ENCODE measurements around the gene PBX4.

PBX4 gene

GRCh38 chr19:19559931-19560330 lies 58.6 kb downstream of the PBX4 start:
- Histone ChIP-seq H3K9me3 (ENCODE audit: insufficient read depth, low read length) (no peaks in the 10 kb centered on the region), H3K27me3 (ENCODE audit: insufficient read depth, insufficient read length) (no peaks in the 10 kb centered on the region), H3K4me3 (ENCODE audit: insufficient read length, low read depth) (no peak overlapping the region), H3K36me3 (ENCODE audit: insufficient read depth, insufficient read length, low read length) (peaks cover 45% of the 10 kb centered on the region), H3K9ac (ENCODE audit: insufficient read length, low read depth) (no peak overlapping the region), H3K4me1 (ENCODE audit: insufficient read depth, insufficient read length) (peaks cover 6% of the 10 kb centered on the region)
- no peak for DNase-seq (ENCODE audit: low read depth, low spot score)
- TF ChIP-seq ZNF274 (IDR thresholded peaks at IDR 0.05; ENCODE audit: low read depth, low read length) (no peak), YY1 (IDR thresholded peaks at IDR 0.05; ENCODE audit: insufficient read depth, insufficient read length) (no peak), SUZ12 (IDR thresholded peaks at IDR 0.05; ENCODE audit: extremely low read depth, insufficient read depth, insufficient read length) (no peak)

- Histone ChIP-seq H3K9ac (ENCODE audit: insufficient read length, low read depth) (no peak overlapping the region), H3K9me3 (ENCODE audit: insufficient read depth, low read length) (no peaks in the 10 kb centered on the region), H3K27me3 (ENCODE audit: insufficient read depth, insufficient read length) (no peaks in the 10 kb centered on the region), H3K4me3 (ENCODE audit: insufficient read length, low read depth) (no peak overlapping the region), H3K4me1 (ENCODE audit: insufficient read depth, insufficient read length) (peaks cover 8% of the 10 kb centered on the region), H3K36me3 (ENCODE audit: insufficient read depth, insufficient read length, low read length) (peaks cover 40% of the 10 kb centered on the region)
- TF ChIP-seq YY1 (IDR thresholded peaks at IDR 0.05; ENCODE audit: insufficient read depth, insufficient read length) (no peak), ZNF274 (IDR thresholded peaks at IDR 0.05; ENCODE audit: low read depth, low read length) (no peak)
- no peak for DNase-seq (ENCODE audit: low read depth, low spot score)
Observed at GRCh38 chr19:19558636-19559035, 59.9 kb downstream of the PBX4 start.

DNA sequence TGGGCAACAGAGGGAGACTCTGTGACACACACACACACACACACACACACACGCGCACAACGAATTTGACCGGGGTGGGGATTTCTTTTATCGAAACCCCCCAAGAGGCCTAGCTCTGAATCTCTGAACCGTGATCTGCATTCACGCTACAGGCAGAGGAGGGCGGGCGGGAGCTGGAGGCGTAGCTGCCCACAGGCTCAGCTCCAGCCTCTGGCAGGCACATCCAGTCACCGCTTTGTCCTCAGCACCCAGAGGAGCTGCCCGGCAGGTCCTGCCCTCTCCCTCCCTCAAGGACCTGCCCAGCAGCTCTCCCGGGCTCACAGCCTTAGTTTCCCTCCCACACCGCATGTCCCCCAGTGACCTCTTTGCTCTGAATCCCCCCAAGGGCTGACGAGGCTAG lies 60.4 kb downstream of the PBX4 start:
- H3K4me3 ChIP-seq (ENCODE audit: insufficient read length, low read depth): no peak overlapping the region
- no peak overlapping the region for H3K9ac ChIP-seq (ENCODE audit: insufficient read length, low read depth)
- no peaks in the 10 kb centered on the region for H3K9me3 ChIP-seq (ENCODE audit: insufficient read depth, low read length)
- TF ChIP-seq ZNF274 (IDR thresholded peaks at IDR 0.05; ENCODE audit: low read depth, low read length) (no peak), SUZ12 (IDR thresholded peaks at IDR 0.05; ENCODE audit: extremely low read depth, insufficient read depth, insufficient read length) (no peak), YY1 (IDR thresholded peaks at IDR 0.05; ENCODE audit: insufficient read depth, insufficient read length) (no peak)
- peaks cover 5% of the 10 kb centered on the region for H3K4me1 ChIP-seq (ENCODE audit: insufficient read depth, insufficient read length)
- no peaks in the 10 kb centered on the region for H3K27me3 ChIP-seq (ENCODE audit: insufficient read depth, insufficient read length)
- H3K36me3 ChIP-seq (ENCODE audit: insufficient read depth, insufficient read length, low read length): peaks cover 35% of the 10 kb centered on the region
- no peak for DNase-seq (ENCODE audit: low read depth, low spot score)

DNA sequence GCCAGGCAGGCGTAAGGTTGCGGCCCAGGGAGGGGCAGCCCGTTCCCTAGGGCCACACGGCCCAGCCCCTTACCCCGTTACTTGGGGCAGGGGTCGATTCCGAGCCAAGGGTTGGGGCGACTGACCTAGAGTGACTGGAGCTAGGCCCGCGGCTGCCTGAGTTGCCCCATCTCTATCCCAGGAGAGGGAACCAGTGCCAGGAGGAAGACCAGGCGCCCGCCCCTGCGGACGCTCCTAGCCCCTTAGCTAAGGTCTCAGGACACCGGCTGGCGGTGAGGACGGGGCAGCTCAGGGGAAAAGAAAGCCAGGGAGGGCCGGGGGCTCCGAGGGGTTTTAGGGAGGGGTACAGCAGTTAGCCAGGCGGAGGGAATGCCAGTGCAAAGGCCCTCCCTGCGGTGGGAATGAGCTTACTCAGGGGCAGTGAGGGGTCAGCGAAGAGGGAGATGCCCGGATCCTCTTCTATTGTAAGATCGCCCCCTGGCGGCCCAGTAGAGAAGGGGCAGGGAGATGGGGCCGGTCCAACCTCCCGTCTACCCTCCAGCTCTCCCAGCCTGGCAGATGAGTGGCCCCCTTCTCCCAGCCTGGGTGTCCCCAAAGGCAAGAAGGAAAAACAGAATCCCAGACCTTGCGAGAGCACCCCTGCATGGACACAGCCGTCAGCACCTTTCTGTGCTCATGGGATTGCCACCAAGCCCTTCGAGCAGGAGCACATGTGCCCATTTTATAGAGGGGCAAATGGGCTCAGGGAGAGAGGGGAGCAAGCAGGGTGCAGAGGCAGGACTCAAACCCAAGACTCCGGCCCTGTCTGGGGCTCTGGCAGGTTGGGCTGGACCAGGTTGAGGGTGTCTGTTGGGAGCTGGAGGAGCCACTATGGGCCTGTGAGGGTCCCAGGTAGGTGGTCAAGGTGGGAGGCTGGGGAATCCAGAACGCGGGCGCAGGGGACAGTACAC lies 64.1 kb downstream of the PBX4 start:
- no peak for DNase-seq (ENCODE audit: low read depth, low spot score)
- Histone ChIP-seq H3K27me3 (ENCODE audit: insufficient read depth, insufficient read length) (no peaks in the 10 kb centered on the region), H3K9me3 (ENCODE audit: insufficient read depth, low read length) (no peaks in the 10 kb centered on the region)

GRCh38 chr19:19553670-19554069 lies 64.8 kb downstream of the PBX4 start:
- no peak overlapping the region for H3K4me3 ChIP-seq (ENCODE audit: insufficient read length, low read depth)
- no peaks in the 10 kb centered on the region for H3K27me3 ChIP-seq (ENCODE audit: insufficient read depth, insufficient read length)
- H3K36me3 ChIP-seq (ENCODE audit: insufficient read depth, insufficient read length, low read length): peaks cover 1% of the 10 kb centered on the region
- TF ChIP-seq ZNF274 (IDR thresholded peaks at IDR 0.05; ENCODE audit: low read depth, low read length) (no peak), YY1 (IDR thresholded peaks at IDR 0.05; ENCODE audit: insufficient read depth, insufficient read length) (no peak), SUZ12 (IDR thresholded peaks at IDR 0.05; ENCODE audit: extremely low read depth, insufficient read depth, insufficient read length) (no peak)
- peaks cover 22% of the 10 kb centered on the region for H3K4me1 ChIP-seq (ENCODE audit: insufficient read depth, insufficient read length)
- no peak for DNase-seq (ENCODE audit: low read depth, low spot score)
- H3K9ac ChIP-seq (ENCODE audit: insufficient read length, low read depth): no peak overlapping the region
- H3K9me3 ChIP-seq (ENCODE audit: insufficient read depth, low read length): no peaks in the 10 kb centered on the region

More for the DNA sequence above, 64.1 kb downstream of the PBX4 start:
- H3K4me3 ChIP-seq (ENCODE audit: insufficient read length, low read depth): no peak overlapping the region
- peaks cover 5% of the 10 kb centered on the region for H3K36me3 ChIP-seq (ENCODE audit: insufficient read depth, insufficient read length, low read length)
- TF ChIP-seq SUZ12 (IDR thresholded peaks at IDR 0.05; ENCODE audit: extremely low read depth, insufficient read depth, insufficient read length) (no peak), YY1 (IDR thresholded peaks at IDR 0.05; ENCODE audit: insufficient read depth, insufficient read length) (no peak), ZNF274 (IDR thresholded peaks at IDR 0.05; ENCODE audit: low read depth, low read length) (no peak)
- no peak overlapping the region for H3K9ac ChIP-seq (ENCODE audit: insufficient read length, low read depth)
- peaks cover 22% of the 10 kb centered on the region for H3K4me1 ChIP-seq (ENCODE audit: insufficient read depth, insufficient read length)

GRCh38 chr19:19552798-19553197 lies 65.7 kb downstream of the PBX4 start:
- DNase-seq (ENCODE audit: low read depth, low spot score): no peak

GRCh38 chr19:19551853-19552192 lies 66.7 kb downstream of the PBX4 start:
- H3K27me3 ChIP-seq (ENCODE audit: insufficient read depth, insufficient read length): no peaks in the 10 kb centered on the region
- DNase-seq (ENCODE audit: low read depth, low spot score): no peak

More at GRCh38 chr19:19552798-19553197, 65.7 kb downstream of the PBX4 start:
- Histone ChIP-seq H3K36me3 (ENCODE audit: insufficient read depth, insufficient read length, low read length) (no peaks in the 10 kb centered on the region), H3K9me3 (ENCODE audit: insufficient read depth, low read length) (no peaks in the 10 kb centered on the region), H3K4me3 (ENCODE audit: insufficient read length, low read depth) (no peak overlapping the region), H3K27me3 (ENCODE audit: insufficient read depth, insufficient read length) (no peaks in the 10 kb centered on the region), H3K4me1 (ENCODE audit: insufficient read depth, insufficient read length) (peaks cover 26% of the 10 kb centered on the region), H3K9ac (ENCODE audit: insufficient read length, low read depth) (no peak overlapping the region)
- TF ChIP-seq YY1 (IDR thresholded peaks at IDR 0.05; ENCODE audit: insufficient read depth, insufficient read length): no peak

More at GRCh38 chr19:19551853-19552192, 66.7 kb downstream of the PBX4 start:
- TF ChIP-seq YY1 (IDR thresholded peaks at IDR 0.05; ENCODE audit: insufficient read depth, insufficient read length) (no peak), SUZ12 (IDR thresholded peaks at IDR 0.05; ENCODE audit: extremely low read depth, insufficient read depth, insufficient read length) (no peak), ZNF274 (IDR thresholded peaks at IDR 0.05; ENCODE audit: low read depth, low read length) (no peak)
- Histone ChIP-seq H3K4me1 (ENCODE audit: insufficient read depth, insufficient read length) (peaks cover 33% of the 10 kb centered on the region), H3K9me3 (ENCODE audit: insufficient read depth, low read length) (no peaks in the 10 kb centered on the region), H3K9ac (ENCODE audit: insufficient read length, low read depth) (no peak overlapping the region), H3K36me3 (ENCODE audit: insufficient read depth, insufficient read length, low read length) (peaks cover 3% of the 10 kb centered on the region), H3K4me3 (ENCODE audit: insufficient read length, low read depth) (no peak overlapping the region)

All from NT2/D1 (cell line).